Panc1 (cell line): Measurements from ENCODE around the gene PCSK7.

Experiments used
- CTCF ChIP-seq: fragments of 450-650 bp; IDR thresholded peaks from 2 replicates; pipeline ENCODE4 v1.5.1; 2017; ENCODE audit warnings: mild to moderate bottlenecking
- POLR2AphosphoS5 ChIP-seq: IDR thresholded peaks from 2 replicates; pipeline ENCODE4 v1.6.1; 2012; ENCODE audit warnings: mild to moderate bottlenecking, low read depth, low read length, moderate library complexity
- REST ChIP-seq, 2 experiments: IDR thresholded peaks; 2 replicates each; pipeline ENCODE4 v1.6.1; 2011 to 2012; ENCODE audit warnings: low read depth in 2 of 2, control low read depth in 1 of 2, low read length in 1 of 2, mild to moderate bottlenecking in 1 of 2, moderate library complexity in 1 of 2; ENCODE audit not compliant: insufficient read depth in 1 of 2

- TF ChIP-seq CTCF: no peak
- TF ChIP-seq POLR2AphosphoS5: no peak
- no peak for TF ChIP-seq REST (IDR thresholded peaks at IDR 0.05; ENCODE audit: insufficient read depth in 1 of 2, low read depth in 2 of 2, low read length in 1 of 2)
Observed at GRCh38 chr11:117214404-117215110, 17.3 kb downstream of the PCSK7 start.
